Skeletal muscle tissue (tissue), 4 donors: Measurements from ENCODE around the gene RPRML. TPM values are rescaled to one million over a fixed set of nuclear protein-coding genes. Genes with fewer than 3 reads are reported as not detected.
"Not testable (repeated sequence)": the region's sequence is repeated elsewhere in the genome, so short reads cannot be mapped to it uniquely, and the experiment has no call there.

Experiments
- H3K27ac ChIP-seq: one replicate; pipeline ENCODE4 v1.7.0; 2013; ENCODE audit warnings: mild to moderate bottlenecking, low read depth, low read length, inconsistent platforms
- H3K27me3 ChIP-seq, 3 donors: one replicate each; pipeline ENCODE4 v1.7.0; 2013; ENCODE audit warnings: low read length in 3 of 3; ENCODE audit not compliant: control insufficient read depth in 3 of 3, insufficient read depth in 3 of 3
- H3K36me3 ChIP-seq, 3 donors: one replicate each; pipeline ENCODE4 v1.7.0; 2013; ENCODE audit warnings: low read length in 3 of 3; ENCODE audit not compliant: control insufficient read depth in 3 of 3, insufficient read depth in 3 of 3
- H3K4me1 ChIP-seq, 3 donors: one replicate each; pipeline ENCODE4 v1.7.0; 2013; ENCODE audit warnings: low read length in 3 of 3, mild to moderate bottlenecking in 3 of 3; ENCODE audit not compliant: control insufficient read depth in 3 of 3, insufficient read depth in 3 of 3
- H3K4me3 ChIP-seq, 3 donors: one replicate each; pipeline ENCODE4 v1.7.0; 2013; ENCODE audit warnings: low read length in 3 of 3
- H3K9ac ChIP-seq, 3 donors: one replicate each; pipeline ENCODE4 v1.7.0; 2013; ENCODE audit warnings: low read length in 3 of 3, mild to moderate bottlenecking in 3 of 3, moderate library complexity in 2 of 3, low read depth in 1 of 3
- H3K9me3 ChIP-seq, 3 donors: one replicate each; pipeline ENCODE4 v1.7.0; 2013; ENCODE audit warnings: low read length in 3 of 3; ENCODE audit not compliant: control insufficient read depth in 3 of 3
- total RNA-seq: library from RNA; depleted of rRNA; stranded (reverse); fragments of >200 nt; gene quantifications from one replicate; pipeline ENCODE4 v1.2.3, GENCODE V29; 2014
- donor health status: Osteomylitis.

RPRML gene
- total RNA-seq, 1 donor from 2014 or later: not detected

GRCh38 chr17:46991617-46992016 lies 12.6 kb upstream of the RPRML start:
- Histone ChIP-seq H3K9ac (no peak overlapping the region), H3K27ac (no peak overlapping the region), H3K4me3 (no peak overlapping the region), H3K9me3 (no peaks in the 10 kb centered on the region), H3K36me3 (no peaks in the 10 kb centered on the region), H3K27me3 (no peaks in the 10 kb centered on the region), H3K4me1 (peaks cover 0 to 6% (median 5%) of the 10 kb centered on the region in 3 donors)

GRCh38 chr17:46989637-46990431 lies 10.8 kb upstream of the RPRML start:
- H3K36me3 ChIP-seq: no peaks in the 10 kb centered on the region

GRCh38 chr17:46987927-46988326 lies 8.9 kb upstream of the RPRML start:
- not testable (repeated sequence) for H3K27ac ChIP-seq, H3K4me3 ChIP-seq, H3K27me3 ChIP-seq, H3K9me3 ChIP-seq, H3K36me3 ChIP-seq, H3K9ac ChIP-seq
- peaks cover 5 to 19% (median 14%) of the 10 kb centered on the region in 3 donors for H3K4me1 ChIP-seq

More at GRCh38 chr17:46989637-46990431, 10.8 kb upstream of the RPRML start:
- Histone ChIP-seq H3K9me3 (no peaks in the 10 kb centered on the region), H3K4me3 (no peak overlapping the region), H3K4me1 (peaks cover 0 to 9% (median 8%) of the 10 kb centered on the region in 3 donors), H3K27me3 (no peaks in the 10 kb centered on the region), H3K27ac (no peak overlapping the region), H3K9ac (no peak overlapping the region)

GRCh38 chr17:46986366-46986765 lies 7.3 kb upstream of the RPRML start:
- H3K4me3 ChIP-seq: no peak overlapping the region
- peaks cover 5 to 19% (median 14%) of the 10 kb centered on the region in 3 donors for H3K4me1 ChIP-seq
- no peak overlapping the region for H3K9ac ChIP-seq
- no peaks in the 10 kb centered on the region for H3K36me3 ChIP-seq
- no peaks in the 10 kb centered on the region for H3K27me3 ChIP-seq
- no peaks in the 10 kb centered on the region for H3K9me3 ChIP-seq
- no peak overlapping the region for H3K27ac ChIP-seq

- Histone ChIP-seq H3K9me3 (no peaks in the 10 kb centered on the region), H3K4me3 (no peak overlapping the region), H3K27me3 (peaks cover 0 to 4% (median 0%) of the 10 kb centered on the region in 3 donors), H3K36me3 (no peaks in the 10 kb centered on the region), H3K4me1 (peaks cover 5 to 19% (median 14%) of the 10 kb centered on the region in 3 donors), H3K27ac (peak overlapping the region; percentile 85), H3K9ac (peak overlapping the region in 2 of 3 donors; percentile 13 to 36)
Observed at GRCh38 chr17:46984892-46985291, 5.8 kb upstream of the RPRML start.

GRCh38 chr17:46984341-46984740 lies 5.3 kb upstream of the RPRML start:
- no peaks in the 10 kb centered on the region for H3K9me3 ChIP-seq
- peak overlapping the region; percentile 85 for H3K27ac ChIP-seq
- H3K4me3 ChIP-seq: no peak overlapping the region
- no peaks in the 10 kb centered on the region for H3K36me3 ChIP-seq
- peak overlapping the region in 2 of 3 donors; percentile 13 to 36 for H3K9ac ChIP-seq
- peaks cover 0 to 6% (median 0%) of the 10 kb centered on the region in 3 donors for H3K27me3 ChIP-seq
- H3K4me1 ChIP-seq: peaks cover 7 to 17% (median 13%) of the 10 kb centered on the region in 3 donors

GRCh38 chr17:46983782-46984181 lies 4.7 kb upstream of the RPRML start:
- H3K27me3 ChIP-seq: peaks cover 3 to 8% (median 4%) of the 10 kb centered on the region in 3 donors
- H3K9me3 ChIP-seq: no peaks in the 10 kb centered on the region
- peaks cover 11 to 21% (median 14%) of the 10 kb centered on the region in 3 donors for H3K4me1 ChIP-seq
- peak overlapping the region; percentile 85 for H3K27ac ChIP-seq
- H3K4me3 ChIP-seq: peak overlapping the region in 1 of 3 donors; percentile 13
- no peak overlapping the region for H3K9ac ChIP-seq
- H3K36me3 ChIP-seq: no peaks in the 10 kb centered on the region

GRCh38 chr17:46982577-46982976 lies 3.5 kb upstream of the RPRML start:
- no peak overlapping the region for H3K9ac ChIP-seq
- H3K4me1 ChIP-seq: peaks cover 19 to 29% (median 25%) of the 10 kb centered on the region in 3 donors
- H3K4me3 ChIP-seq: no peak overlapping the region
- H3K9me3 ChIP-seq: no peaks in the 10 kb centered on the region
- no peak overlapping the region for H3K27ac ChIP-seq
- peaks cover 10 to 20% (median 16%) of the 10 kb centered on the region in 3 donors for H3K27me3 ChIP-seq
- no peaks in the 10 kb centered on the region for H3K36me3 ChIP-seq

GRCh38 chr17:46978489-46979146 lies 435 bp downstream of the RPRML start:
- Histone ChIP-seq H3K9me3 (no peaks in the 10 kb centered on the region), H3K9ac (peak overlapping the region in 2 of 3 donors; percentile 32 to 68), H3K27me3 (peaks cover 16 to 31% (median 28%) of the 10 kb centered on the region in 3 donors), H3K27ac (no peak overlapping the region), H3K4me1 (peaks cover 14 to 18% (median 14%) of the 10 kb centered on the region in 3 donors), H3K36me3 (no peaks in the 10 kb centered on the region), H3K4me3 (peak overlapping the region; percentile 63 to 73 (median 67))
